ENCODE measurements around the gene GRK4.
"Not testable (repeated sequence)": the region's sequence is repeated elsewhere in the genome, so short reads cannot be mapped to it uniquely, and the experiment has no call there.

The GRK4 gene

GRCh38 chr4:2942532-2943363 lies 20.6 kb upstream of the GRK4 start:
- DNase-seq, result no peak

DNA sequence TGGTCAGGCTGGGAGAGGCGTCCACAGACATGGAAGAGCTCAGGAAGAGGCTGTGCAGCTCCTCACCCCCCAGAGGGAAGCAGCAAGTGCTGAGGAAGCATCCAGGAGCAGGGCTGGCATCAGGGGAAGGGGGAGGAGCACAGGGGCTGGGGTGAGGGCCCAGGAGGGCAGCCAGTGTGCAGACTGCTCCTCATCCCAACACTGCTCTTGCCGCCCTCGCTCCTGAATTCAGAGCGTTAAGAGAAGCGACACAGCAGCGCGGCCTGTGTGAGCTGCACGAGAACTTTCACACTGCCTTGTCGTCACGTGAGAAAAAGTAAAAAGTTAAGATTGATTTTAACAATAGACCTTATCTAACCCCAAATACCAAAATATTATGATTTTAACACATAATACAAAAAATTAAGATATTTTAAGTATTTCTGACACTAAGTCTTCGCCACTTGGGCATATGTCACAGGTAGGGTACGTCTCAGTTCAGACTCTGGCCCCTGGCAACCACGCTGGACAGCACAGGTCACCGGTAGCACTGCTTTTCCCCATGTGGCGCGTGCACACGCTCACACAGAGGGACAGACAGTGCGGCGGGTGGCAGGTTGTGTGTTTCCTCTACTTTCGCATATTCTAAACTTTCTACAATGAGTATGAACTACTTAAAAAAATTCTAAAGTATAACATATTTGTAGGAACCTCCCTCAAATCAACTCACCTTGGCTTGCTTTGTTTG lies 19.8 kb upstream of the GRK4 start:
- DNase-seq, result no peak

DNA sequence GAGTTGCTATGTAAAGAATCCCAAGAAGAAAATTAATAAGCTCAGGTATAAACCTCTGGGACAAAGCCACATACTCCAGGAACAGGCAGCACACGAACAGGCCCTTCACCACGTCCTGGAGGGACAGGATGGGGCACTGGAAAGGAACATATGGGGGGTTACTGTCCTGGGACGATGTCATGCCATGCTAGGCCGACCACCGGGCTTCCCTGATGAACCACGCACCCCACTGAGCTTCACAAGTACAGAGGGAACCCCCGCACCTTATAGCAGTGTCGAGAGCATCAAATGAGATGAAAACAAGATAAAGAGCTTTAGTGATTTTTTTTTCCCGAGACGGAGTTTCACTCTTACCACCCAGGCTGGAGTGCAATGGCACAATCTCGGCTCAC lies 19.3 kb upstream of the GRK4 start:
- DNase-seq, result no peak

DNA sequence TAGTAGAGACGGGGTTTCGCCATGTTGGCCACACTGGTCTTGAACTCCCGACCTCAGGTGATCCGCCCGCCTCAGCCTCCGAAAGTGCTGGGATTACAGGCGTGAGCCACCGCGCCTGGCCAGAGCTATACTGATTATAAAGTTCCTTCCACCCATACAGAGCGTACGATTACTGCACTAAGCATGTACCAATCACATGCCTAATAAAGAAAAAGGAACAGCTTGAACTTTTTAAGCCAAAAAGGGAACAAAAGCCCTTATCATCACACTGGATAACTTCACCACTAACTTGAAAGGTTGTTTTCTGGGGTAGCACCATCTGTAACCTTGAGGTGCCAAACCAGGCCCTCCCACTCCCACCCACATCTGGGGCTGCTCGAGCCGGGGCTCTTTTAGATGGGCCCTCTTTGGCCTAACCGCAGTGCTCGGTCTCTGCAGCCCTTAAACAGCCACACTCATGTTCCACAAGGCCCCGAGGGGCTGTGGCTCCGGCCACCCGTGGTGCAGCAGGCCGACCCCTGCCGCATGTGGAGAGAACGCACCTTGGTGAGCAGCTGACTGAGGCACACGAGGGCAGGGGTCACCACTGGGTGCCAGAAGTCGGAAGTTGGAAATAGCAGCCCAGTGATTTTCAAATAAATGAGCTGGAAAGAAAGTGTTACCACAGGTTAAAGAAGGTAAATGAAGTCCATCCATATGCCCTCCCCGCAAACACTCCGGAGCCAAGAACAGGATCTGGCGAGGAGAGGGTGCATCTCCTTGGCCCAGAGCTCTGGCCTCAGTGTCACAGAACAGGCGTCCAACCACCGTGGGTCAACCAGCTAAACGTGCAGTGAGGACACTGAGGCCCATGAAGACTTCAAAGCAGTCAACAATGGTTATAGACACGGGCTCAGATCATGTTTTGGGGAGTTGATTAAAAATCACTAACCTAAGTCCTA lies 18.5 kb upstream of the GRK4 start:
- no peak for DNase-seq

- not testable (repeated sequence) for DNase-seq
Measured at GRCh38 chr4:2945619-2946604, 17.5 kb upstream of the GRK4 start.

DNA sequence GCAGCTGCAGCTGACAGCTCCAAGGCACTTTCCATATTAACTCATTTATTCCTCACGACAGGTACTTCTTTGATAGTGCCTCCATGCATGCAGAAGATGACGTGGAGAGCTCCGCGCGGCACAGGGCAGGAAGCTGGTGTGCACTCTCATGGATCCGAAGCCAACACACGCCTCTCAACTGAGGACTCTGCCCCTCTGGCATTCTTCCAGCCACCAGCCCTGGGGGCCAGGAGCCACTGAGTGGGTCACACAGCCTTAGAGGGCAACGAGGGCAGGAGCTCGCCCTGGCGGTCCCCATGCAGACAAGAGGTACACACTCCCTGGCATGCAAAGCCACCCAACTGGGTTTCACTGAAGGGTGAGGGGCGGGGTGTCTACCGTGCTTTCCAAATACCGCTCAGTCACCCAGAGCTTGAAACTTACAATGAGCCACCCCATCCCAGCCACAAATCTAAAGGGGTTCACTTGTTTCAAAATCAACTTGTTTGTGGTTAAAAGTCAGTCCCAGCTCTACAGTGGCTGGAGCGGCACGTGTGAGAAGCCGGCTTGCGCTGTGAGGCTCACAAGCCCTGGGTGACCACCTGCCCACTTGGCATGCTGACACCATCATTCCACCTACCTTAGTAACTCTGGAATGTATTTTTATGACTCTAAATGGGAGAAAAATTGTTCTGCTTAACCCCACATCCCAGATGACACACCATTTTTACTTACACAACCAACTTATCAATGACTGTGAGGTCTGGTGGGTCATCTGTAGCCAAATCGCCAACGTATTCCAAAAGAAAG lies 16.4 kb upstream of the GRK4 start:
- no peak for DNase-seq

- no peak for DNase-seq
Measured at GRCh38 chr4:2947926-2948325, 15.4 kb upstream of the GRK4 start.

DNA sequence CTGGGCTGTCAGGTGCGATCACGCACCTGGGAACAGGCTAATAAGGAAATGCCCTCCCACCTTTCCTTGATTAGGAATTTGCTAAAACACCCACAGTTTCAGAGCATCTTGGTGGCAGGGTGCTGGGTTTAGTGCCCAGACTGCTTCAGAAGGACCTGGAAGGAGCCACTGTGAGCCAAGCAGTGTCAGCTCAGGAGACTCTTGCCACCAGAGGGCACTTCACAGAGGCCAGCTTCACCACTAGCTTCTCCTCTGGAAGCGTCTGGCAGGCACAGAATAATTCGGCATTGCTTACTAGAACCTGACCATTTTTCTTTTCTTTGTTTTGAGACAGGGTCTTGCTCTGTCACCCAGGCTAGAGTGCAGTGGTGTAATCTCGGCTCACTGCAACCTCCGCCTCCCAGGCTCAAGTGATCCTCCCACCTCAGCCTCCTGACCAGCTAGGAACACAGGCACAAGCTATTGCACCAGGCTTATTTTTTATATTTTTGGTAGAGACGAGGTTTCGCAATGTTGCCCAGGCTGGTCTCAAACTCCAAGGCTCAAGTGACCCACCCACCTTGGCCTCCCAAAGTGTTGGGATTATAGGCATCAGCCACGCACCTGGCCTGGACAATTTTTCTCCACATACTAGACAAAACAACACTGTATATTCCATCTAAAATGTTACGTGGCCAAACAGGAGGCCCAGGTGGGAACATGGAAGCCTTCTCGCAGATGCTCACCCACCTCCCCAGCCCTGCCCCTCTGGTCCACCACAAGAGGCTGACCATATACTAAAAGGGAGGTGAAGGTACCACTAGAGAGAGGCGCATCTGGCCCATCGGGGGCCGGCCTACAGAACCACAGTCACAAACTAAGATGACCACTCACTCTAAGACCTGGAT lies 14.2 kb upstream of the GRK4 start:
- DNase-seq, result no peak

- no peak for DNase-seq
Measured at GRCh38 chr4:2949782-2950125, 13.6 kb upstream of the GRK4 start.

- DNase-seq, result no peak
Measured at GRCh38 chr4:2950221-2950989, 13.0 kb upstream of the GRK4 start.

GRCh38 chr4:2953496-2953895 lies 9.9 kb upstream of the GRK4 start:
- no peak for DNase-seq

DNA sequence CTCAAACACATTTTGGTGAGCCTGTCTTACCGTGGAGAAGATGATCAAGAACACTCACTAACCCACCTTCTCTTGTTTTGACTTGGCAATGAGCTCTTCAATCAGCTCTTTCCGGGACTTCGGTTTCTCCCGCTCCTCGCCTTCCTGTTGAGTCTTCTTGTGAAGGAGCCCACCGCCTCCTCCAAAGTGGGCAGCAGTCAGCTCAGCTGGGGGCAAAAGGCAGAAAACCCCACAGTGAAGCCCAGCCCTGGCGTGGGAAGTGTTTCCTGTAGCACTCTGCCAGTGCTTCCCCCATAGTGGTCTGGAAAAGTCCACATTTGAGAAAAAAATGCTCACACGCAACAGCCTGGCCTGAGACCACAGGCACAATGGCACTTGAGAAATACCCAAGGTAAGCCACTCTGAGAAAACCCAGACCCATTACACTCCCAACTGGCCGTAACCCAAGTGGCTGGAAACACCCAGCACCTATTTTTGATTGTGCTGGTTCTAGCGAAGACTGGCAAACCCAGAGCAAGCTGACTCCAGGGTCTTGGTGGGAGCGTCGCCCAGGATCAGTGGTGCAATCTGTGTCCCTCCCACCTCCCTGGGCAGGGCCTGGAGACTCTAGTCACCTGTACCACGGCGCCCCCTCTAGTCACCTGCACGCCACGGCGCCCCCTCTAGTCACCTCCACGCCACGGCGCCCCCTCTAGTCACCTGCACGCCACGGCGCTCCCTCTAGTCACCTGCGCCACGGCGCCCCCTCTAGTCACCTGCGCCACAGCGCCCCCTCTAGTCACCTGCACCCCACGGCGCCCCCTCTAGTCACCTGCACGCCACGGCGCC lies 8.8 kb upstream of the GRK4 start:
- DNase-seq, result no peak

- DNase-seq, result not testable (repeated sequence)
Measured at GRCh38 chr4:2955186-2956044, 8.0 kb upstream of the GRK4 start.

DNA sequence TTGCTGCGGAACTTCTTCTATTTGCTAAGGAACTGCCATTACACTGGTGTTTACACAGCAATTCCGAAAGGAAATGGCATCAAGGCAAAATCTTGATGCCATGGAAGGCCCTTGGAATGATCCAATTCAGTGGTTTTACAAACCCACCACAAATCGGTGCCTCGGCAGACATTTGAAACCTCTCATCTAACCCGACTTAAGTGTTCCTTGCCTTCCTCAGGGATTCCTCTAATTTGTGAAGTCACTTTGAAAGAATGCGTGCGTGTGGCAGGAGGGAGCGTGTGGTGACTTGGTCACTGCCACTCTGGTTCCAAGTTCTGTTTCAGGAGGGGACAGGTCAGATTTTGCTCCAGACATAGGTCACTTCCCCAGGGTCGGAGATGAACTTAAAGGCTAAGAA lies 4.9 kb upstream of the GRK4 start:
- DNase-seq, result no peak

- DNase-seq, result not testable (repeated sequence)
Measured at GRCh38 chr4:2960450-2960849, 2.9 kb upstream of the GRK4 start.

DNA sequence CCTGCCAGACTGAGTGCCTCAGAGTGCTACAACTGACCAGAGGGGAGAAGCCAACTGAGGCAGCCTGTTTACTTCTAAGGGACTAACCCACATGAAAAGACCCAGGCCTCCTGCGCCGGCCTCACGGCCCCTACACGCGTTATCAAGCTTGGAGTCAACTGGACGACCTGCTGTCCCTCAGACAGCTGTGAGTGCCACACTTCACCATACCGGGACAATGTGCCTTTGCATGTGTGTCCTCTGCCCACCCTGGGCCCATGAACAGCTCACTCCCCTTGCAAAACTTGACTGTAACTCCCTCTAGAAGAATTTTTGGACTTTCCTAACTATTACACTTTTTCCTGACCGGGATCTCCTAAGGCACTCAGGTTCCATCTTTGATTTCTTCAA lies 2.0 kb upstream of the GRK4 start:
- no peak for DNase-seq

DNA sequence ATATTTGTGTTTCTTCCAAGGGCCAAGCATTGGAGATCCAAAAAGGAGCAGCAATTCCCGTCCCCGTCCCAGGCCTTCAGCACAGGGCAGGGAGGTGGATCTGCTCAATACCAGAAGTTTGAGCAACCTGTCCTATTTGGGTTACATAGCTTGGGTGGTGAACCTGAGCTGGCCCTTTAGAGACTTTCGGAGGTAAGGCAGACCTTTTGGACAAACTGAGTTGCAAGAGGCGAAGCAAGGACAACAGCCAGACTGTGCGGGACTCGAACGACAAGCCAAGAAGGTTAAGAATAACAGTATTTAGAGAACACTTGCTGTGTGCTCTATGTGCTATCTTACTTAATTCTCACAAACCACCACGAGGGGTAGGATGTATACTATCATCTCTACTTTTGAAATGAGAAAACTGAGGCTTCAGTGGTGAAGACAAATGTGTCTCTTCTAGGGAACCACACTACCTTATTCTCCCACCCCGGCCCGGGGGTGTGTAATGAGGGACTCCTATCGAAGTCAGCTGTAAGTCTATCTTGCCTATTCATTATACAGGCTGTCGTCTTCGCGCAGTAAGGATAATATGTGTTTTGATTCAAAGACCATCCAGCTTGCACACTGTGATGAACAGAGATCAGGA lies 1.4 kb upstream of the GRK4 start:
- DNase-seq, result peak; percentile 16

All from GF-D8 (cell line).